ENCODE data around the gene PTPRO.

The PTPRO gene

GRCh38 chr12:15306605-15307004 lies 15.7 kb upstream of the PTPRO start:
- H3K27me3 ChIP-seq (ENCODE audit: control insufficient read depth, insufficient read depth, low read length) = no peaks in the 10 kb centered on the region
- no peak overlapping the region for H3K27ac ChIP-seq (ENCODE audit: low read length)
- no peaks in the 10 kb centered on the region for H3K4me1 ChIP-seq (ENCODE audit: control insufficient read depth, insufficient read depth, low read length)
- no peaks in the 10 kb centered on the region for H3K9me3 ChIP-seq (ENCODE audit: control insufficient read depth, insufficient read depth, low read length)
- no CpG with 5 or more reads among the region's 3 CpGs for WGBS (ENCODE audit: insufficient coverage, insufficient read length)
- no peaks in the 10 kb centered on the region for H3K36me3 ChIP-seq (ENCODE audit: control insufficient read depth, insufficient read depth, low read length)
- DNase-seq (ENCODE audit: low read depth, low spot score) = no peak
- H3K4me3 ChIP-seq (ENCODE audit: low read length) = no peak overlapping the region

GRCh38 chr12:15307079-15307478 lies 15.2 kb upstream of the PTPRO start:
- Histone ChIP-seq H3K27ac (ENCODE audit: low read length) (no peak overlapping the region), H3K36me3 (ENCODE audit: control insufficient read depth, insufficient read depth, low read length) (no peaks in the 10 kb centered on the region), H3K4me3 (ENCODE audit: low read length) (no peak overlapping the region), H3K27me3 (ENCODE audit: control insufficient read depth, insufficient read depth, low read length) (no peaks in the 10 kb centered on the region), H3K9me3 (ENCODE audit: control insufficient read depth, insufficient read depth, low read length) (no peaks in the 10 kb centered on the region), H3K4me1 (ENCODE audit: control insufficient read depth, insufficient read depth, low read length) (no peaks in the 10 kb centered on the region)
- DNase-seq (ENCODE audit: low read depth, low spot score) = no peak
- no CpG with 5 or more reads among the region's 1 CpG for WGBS (ENCODE audit: insufficient coverage, insufficient read length)

DNA sequence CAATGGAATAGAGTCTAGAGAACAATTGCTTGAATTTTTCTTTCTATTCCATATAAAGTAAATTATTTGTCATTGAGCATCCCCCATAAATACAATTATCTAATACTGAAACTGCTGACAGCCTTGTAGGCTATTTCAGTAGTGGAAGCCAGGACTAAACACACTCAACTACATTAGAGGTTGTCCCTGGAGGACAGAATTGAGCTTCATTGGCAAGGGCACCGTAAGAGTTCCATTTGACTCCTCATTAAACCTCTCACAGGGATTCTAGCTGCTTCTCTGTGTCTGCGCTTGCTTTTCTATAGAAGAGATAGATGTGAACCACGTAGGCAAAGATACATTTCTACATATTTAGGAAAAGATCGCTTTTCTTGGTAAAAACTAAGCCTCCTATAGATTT lies 3.5 kb upstream of the PTPRO start:
- Histone ChIP-seq H3K4me1 (ENCODE audit: control insufficient read depth, insufficient read depth, low read length) (no peaks in the 10 kb centered on the region), H3K9me3 (ENCODE audit: control insufficient read depth, insufficient read depth, low read length) (no peaks in the 10 kb centered on the region), H3K27me3 (ENCODE audit: control insufficient read depth, insufficient read depth, low read length) (no peaks in the 10 kb centered on the region), H3K4me3 (ENCODE audit: low read length) (no peak overlapping the region), H3K27ac (ENCODE audit: low read length) (no peak overlapping the region), H3K36me3 (ENCODE audit: control insufficient read depth, insufficient read depth, low read length) (no peaks in the 10 kb centered on the region)
- DNase-seq (ENCODE audit: low read depth, low spot score) = no peak
- no CpG with 5 or more reads among the region's 4 CpGs for WGBS (ENCODE audit: insufficient coverage, insufficient read length)

GRCh38 chr12:15320881-15321280 lies 1.4 kb upstream of the PTPRO start:
- no peak for DNase-seq (ENCODE audit: low read depth, low spot score)
- no CpG with 5 or more reads among the region's 1 CpG for WGBS (ENCODE audit: insufficient coverage, insufficient read length)

DNA sequence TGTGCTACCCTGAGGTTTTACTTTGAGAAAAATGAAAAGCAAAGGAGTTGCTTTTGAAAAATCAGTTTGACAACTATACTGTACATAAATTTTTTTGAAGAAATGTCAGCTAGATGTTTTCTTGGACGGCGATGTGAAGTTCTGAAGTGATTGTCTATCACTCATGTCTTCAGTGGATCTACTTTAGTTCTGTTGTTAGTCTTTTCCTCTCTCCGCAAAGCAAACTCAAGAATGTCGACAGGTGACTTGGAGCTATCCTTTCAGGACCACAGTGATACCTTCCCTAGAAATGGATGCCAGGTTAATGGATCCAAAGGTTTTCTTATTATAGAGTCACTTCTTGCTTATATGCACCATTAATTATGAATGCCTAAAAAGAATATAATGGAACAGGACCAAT lies 1.2 kb downstream of the PTPRO start:
- no peaks in the 10 kb centered on the region for H3K4me1 ChIP-seq (ENCODE audit: control insufficient read depth, insufficient read depth, low read length)
- no peak for DNase-seq (ENCODE audit: low read depth, low spot score)
- WGBS (ENCODE audit: insufficient coverage, insufficient read length) = no CpG with 5 or more reads among the region's 4 CpGs
- no peaks in the 10 kb centered on the region for H3K9me3 ChIP-seq (ENCODE audit: control insufficient read depth, insufficient read depth, low read length)
- H3K27ac ChIP-seq (ENCODE audit: low read length) = no peak overlapping the region
- no peak overlapping the region for H3K4me3 ChIP-seq (ENCODE audit: low read length)
- no peaks in the 10 kb centered on the region for H3K27me3 ChIP-seq (ENCODE audit: control insufficient read depth, insufficient read depth, low read length)
- no peaks in the 10 kb centered on the region for H3K36me3 ChIP-seq (ENCODE audit: control insufficient read depth, insufficient read depth, low read length)

More at GRCh38 chr12:15320881-15321280, 1.4 kb upstream of the PTPRO start:
- Histone ChIP-seq H3K27ac (ENCODE audit: low read length) (no peak overlapping the region), H3K27me3 (ENCODE audit: control insufficient read depth, insufficient read depth, low read length) (no peaks in the 10 kb centered on the region), H3K9me3 (ENCODE audit: control insufficient read depth, insufficient read depth, low read length) (no peaks in the 10 kb centered on the region), H3K36me3 (ENCODE audit: control insufficient read depth, insufficient read depth, low read length) (no peaks in the 10 kb centered on the region), H3K4me3 (ENCODE audit: low read length) (no peak overlapping the region), H3K4me1 (ENCODE audit: control insufficient read depth, insufficient read depth, low read length) (no peaks in the 10 kb centered on the region)

DNA sequence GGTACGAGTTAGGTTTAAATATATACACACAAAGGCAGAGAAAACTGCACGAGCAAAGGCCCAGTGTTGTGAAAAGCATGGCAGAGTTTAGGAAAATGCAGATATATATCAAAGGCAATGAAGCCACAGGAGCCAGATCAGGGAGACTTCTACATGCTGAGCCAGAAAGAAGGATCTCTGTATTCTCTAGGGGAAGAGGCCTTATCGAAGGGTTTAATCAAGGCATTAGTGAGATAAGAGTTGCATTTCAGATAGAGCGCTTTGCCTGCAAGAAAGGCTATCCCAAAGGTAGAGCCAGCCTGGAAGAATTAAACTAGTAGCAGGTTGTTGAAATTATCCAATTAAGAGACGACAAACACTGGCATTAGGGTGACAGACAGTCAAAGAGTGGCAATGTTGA lies 7.6 kb downstream of the PTPRO start:
- no CpG with 5 or more reads among the region's 5 CpGs for WGBS (ENCODE audit: insufficient coverage, insufficient read length)
- Histone ChIP-seq H3K4me3 (ENCODE audit: low read length) (no peak overlapping the region), H3K4me1 (ENCODE audit: control insufficient read depth, insufficient read depth, low read length) (no peaks in the 10 kb centered on the region), H3K27me3 (ENCODE audit: control insufficient read depth, insufficient read depth, low read length) (no peaks in the 10 kb centered on the region), H3K27ac (ENCODE audit: low read length) (no peak overlapping the region), H3K36me3 (ENCODE audit: control insufficient read depth, insufficient read depth, low read length) (no peaks in the 10 kb centered on the region), H3K9me3 (ENCODE audit: control insufficient read depth, insufficient read depth, low read length) (no peaks in the 10 kb centered on the region)
- DNase-seq (ENCODE audit: low read depth, low spot score) = no peak

- Histone ChIP-seq H3K27me3 (ENCODE audit: control insufficient read depth, insufficient read depth, low read length) (no peaks in the 10 kb centered on the region), H3K4me3 (ENCODE audit: low read length) (no peak overlapping the region), H3K27ac (ENCODE audit: low read length) (no peak overlapping the region), H3K36me3 (ENCODE audit: control insufficient read depth, insufficient read depth, low read length) (no peaks in the 10 kb centered on the region), H3K9me3 (ENCODE audit: control insufficient read depth, insufficient read depth, low read length) (no peaks in the 10 kb centered on the region), H3K4me1 (ENCODE audit: control insufficient read depth, insufficient read depth, low read length) (no peaks in the 10 kb centered on the region)
- WGBS (ENCODE audit: insufficient coverage, insufficient read length) = no CpG with 5 or more reads among the region's 2 CpGs
- no peak for DNase-seq (ENCODE audit: low read depth, low spot score)
Observed at GRCh38 chr12:15334225-15334624, 11.9 kb downstream of the PTPRO start.

DNA sequence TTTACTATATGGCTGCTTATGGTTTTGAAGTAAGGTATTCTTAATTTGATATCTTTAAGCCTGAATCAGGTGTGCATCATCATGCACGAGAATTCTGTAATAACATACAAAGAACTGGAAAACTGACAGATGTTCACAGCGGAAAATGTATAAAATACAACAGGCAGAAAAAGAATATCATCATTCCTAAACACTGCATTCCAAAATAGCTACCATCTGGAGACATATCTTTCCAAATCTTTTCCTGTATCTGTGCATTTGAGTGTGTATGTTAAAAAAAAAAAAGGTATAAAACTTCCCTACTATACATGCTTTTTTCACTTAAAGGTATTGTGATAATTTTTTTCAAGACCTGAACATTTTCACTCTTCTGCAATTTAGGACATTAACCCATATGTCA lies 13.7 kb downstream of the PTPRO start:
- H3K4me3 ChIP-seq (ENCODE audit: low read length) = no peak overlapping the region
- no peak for DNase-seq (ENCODE audit: low read depth, low spot score)
- no peaks in the 10 kb centered on the region for H3K27me3 ChIP-seq (ENCODE audit: control insufficient read depth, insufficient read depth, low read length)
- WGBS (ENCODE audit: insufficient coverage, insufficient read length) = no CpG with 5 or more reads among the region's 2 CpGs
- H3K36me3 ChIP-seq (ENCODE audit: control insufficient read depth, insufficient read depth, low read length) = no peaks in the 10 kb centered on the region
- no peaks in the 10 kb centered on the region for H3K9me3 ChIP-seq (ENCODE audit: control insufficient read depth, insufficient read depth, low read length)
- no peak overlapping the region for H3K27ac ChIP-seq (ENCODE audit: low read length)
- no peaks in the 10 kb centered on the region for H3K4me1 ChIP-seq (ENCODE audit: control insufficient read depth, insufficient read depth, low read length)

GRCh38 chr12:15336768-15337553 lies 14.7 kb downstream of the PTPRO start:
- WGBS (ENCODE audit: insufficient coverage, insufficient read length) = no CpG with 5 or more reads among the region's 9 CpGs
- Histone ChIP-seq H3K27me3 (ENCODE audit: control insufficient read depth, insufficient read depth, low read length) (no peaks in the 10 kb centered on the region), H3K9me3 (ENCODE audit: control insufficient read depth, insufficient read depth, low read length) (no peaks in the 10 kb centered on the region), H3K4me1 (ENCODE audit: control insufficient read depth, insufficient read depth, low read length) (no peaks in the 10 kb centered on the region), H3K36me3 (ENCODE audit: control insufficient read depth, insufficient read depth, low read length) (no peaks in the 10 kb centered on the region), H3K4me3 (ENCODE audit: low read length) (no peak overlapping the region), H3K27ac (ENCODE audit: low read length) (no peak overlapping the region)
- DNase-seq (ENCODE audit: low read depth, low spot score) = no peak

DNA sequence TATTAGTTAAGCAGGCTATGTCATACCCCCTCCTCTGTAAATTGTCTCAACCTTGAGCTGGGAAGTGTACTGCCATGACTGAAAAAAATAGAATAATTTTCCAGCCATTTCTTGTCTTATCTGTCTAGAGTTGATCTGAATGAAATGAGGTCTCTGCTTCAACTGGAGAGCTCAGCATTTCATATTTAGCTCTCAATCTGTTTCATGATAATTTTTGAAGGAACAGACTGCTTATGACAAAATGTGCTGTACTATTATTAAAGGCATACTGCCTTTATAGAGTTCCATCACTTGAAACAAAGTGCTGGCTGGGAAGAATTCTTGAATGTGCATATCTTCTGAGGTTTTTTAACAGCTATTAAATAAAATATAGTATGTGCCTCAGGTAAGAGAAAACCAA lies 19.1 kb downstream of the PTPRO start:
- no peak overlapping the region for H3K4me3 ChIP-seq (ENCODE audit: low read length)
- no peak for DNase-seq (ENCODE audit: low read depth, low spot score)
- no peaks in the 10 kb centered on the region for H3K9me3 ChIP-seq (ENCODE audit: control insufficient read depth, insufficient read depth, low read length)
- no peaks in the 10 kb centered on the region for H3K4me1 ChIP-seq (ENCODE audit: control insufficient read depth, insufficient read depth, low read length)
- H3K27me3 ChIP-seq (ENCODE audit: control insufficient read depth, insufficient read depth, low read length) = no peaks in the 10 kb centered on the region
- no peaks in the 10 kb centered on the region for H3K36me3 ChIP-seq (ENCODE audit: control insufficient read depth, insufficient read depth, low read length)
- no peak overlapping the region for H3K27ac ChIP-seq (ENCODE audit: low read length)

GRCh38 chr12:15344561-15344960 lies 22.3 kb downstream of the PTPRO start:
- H3K36me3 ChIP-seq (ENCODE audit: control insufficient read depth, insufficient read depth, low read length) = no peaks in the 10 kb centered on the region
- H3K4me1 ChIP-seq (ENCODE audit: control insufficient read depth, insufficient read depth, low read length) = no peaks in the 10 kb centered on the region
- no peak overlapping the region for H3K4me3 ChIP-seq (ENCODE audit: low read length)
- no peaks in the 10 kb centered on the region for H3K9me3 ChIP-seq (ENCODE audit: control insufficient read depth, insufficient read depth, low read length)
- no CpG with 5 or more reads among the region's 4 CpGs for WGBS (ENCODE audit: insufficient coverage, insufficient read length)
- H3K27ac ChIP-seq (ENCODE audit: low read length) = no peak overlapping the region
- no peaks in the 10 kb centered on the region for H3K27me3 ChIP-seq (ENCODE audit: control insufficient read depth, insufficient read depth, low read length)
- DNase-seq (ENCODE audit: low read depth, low spot score) = no peak

All from iPS DF 6.9 (cell line).